ENCODE measurements around the gene GLTPD2.

The GLTPD2 gene

DNA sequence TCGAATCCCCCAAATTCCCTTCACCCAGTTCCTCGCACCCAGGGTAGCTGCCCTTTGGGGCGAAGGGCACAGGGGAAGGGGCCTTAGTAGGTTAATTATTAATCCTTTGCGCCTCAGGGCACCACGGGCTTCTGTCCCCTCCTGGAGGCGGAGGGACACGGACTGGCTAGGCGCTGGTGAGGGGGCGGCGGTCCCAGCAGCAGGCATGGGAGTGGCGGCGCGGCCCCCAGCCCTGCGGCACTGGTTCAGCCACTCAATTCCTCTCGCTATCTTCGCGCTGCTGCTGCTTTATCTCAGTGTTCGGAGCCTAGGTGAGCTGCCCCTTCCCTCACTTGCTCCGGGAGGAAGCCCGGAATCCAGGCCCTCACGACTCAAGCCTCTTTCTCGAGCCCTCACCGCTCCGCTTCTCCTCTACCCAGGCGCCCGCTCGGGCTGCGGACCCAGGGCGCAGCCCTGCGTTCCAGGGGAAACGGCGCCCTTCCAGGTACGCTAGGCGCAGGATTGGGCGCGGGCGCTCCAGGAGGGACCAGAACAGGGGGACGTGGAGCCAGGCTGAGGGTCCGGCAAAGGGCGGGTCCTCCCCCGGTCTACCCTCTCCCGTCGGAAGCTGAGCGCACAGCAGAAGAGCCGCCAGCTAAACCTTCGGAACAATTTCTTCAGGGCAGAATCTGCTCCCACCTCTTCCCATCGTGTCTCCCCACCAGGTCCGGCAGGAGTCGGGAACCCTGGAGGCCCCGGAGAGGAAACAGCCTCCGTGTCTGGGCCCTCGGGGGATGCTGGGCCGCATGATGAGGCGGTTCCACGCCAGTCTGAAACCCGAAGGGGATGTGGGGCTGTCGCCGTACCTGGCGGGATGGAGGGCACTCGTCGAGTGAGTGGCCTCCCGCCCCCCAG lies at the start of gene GLTPD2:
Gene GLTPD2, plus strand, starts transcription at position 158 of the 894 bp plus-strand sequence. Its CDS starts 48 bp downstream, at position 206.
- DNase-seq: no peak

GRCh38 chr17:4739122-4740024 lies 49.4 kb upstream of the GLTPD2 start, which contains the start of the genes CXCL16 and ZMYND15:
Gene CXCL16 (minus strand): TSS chr17:4739928. CDS start chr17:4739339, 589 bp downstream.
Gene ZMYND15 (plus strand): TSS chr17:4739833. CDS start chr17:4740549, 716 bp downstream.
- no peak for DNase-seq

- no peak for DNase-seq
These were observed 48.8 kb upstream of the GLTPD2 start for GRCh38 chr17:4740025-4740351.

GRCh38 chr17:4740584-4740983 lies 48.2 kb upstream of the GLTPD2 start:
- DNase-seq: no peak

DNA sequence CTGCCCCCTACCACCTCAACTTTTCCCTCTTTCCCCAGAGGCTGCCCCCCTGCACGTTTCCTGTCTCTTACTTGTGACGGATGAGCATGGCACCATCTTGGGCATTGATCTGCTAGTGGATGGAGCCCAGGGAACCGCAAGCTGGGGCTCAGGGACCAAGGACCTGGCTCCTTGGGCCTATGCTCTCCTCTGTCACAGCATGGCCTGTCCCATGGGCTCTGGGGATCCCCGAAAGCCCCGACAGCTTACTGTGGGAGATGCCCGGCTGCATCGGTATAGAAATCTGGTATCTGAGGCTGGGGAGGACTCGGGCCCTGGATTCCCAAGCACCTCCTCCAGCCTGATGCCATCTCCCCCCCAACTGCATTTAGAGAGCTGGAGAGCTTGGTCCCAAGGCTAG lies 47.2 kb upstream of the GLTPD2 start:
- no peak for DNase-seq

DNA sequence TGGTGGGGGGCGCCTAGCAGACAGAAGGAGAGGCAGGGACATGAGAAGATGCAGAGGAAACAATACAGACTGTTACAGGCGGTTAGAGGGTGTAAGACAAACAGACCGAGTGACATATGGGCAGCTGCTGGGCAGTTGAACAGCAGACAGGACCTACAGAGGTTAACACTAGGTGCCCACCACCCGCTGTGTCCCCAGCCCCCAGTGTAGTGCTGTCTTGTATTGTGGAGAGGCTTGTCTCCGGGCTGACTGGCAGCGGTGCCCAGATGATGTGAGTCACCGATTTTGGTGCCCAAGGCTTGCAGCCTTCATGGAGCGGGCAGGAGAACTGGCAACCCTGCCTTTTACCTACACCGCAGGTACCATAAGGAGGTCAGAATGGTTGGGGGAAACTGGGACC lies 46.6 kb upstream of the GLTPD2 start:
- DNase-seq: no peak

- DNase-seq: no peak
These were observed 46.1 kb upstream of the GLTPD2 start for GRCh38 chr17:4742629-4743028.

GRCh38 chr17:4743216-4743615 lies 45.5 kb upstream of the GLTPD2 start:
- no peak for DNase-seq

GRCh38 chr17:4743898-4744297 lies 44.9 kb upstream of the GLTPD2 start:
- DNase-seq: no peak

GRCh38 chr17:4744999-4745969 lies 43.5 kb upstream of the GLTPD2 start:
- DNase-seq: no peak

DNA sequence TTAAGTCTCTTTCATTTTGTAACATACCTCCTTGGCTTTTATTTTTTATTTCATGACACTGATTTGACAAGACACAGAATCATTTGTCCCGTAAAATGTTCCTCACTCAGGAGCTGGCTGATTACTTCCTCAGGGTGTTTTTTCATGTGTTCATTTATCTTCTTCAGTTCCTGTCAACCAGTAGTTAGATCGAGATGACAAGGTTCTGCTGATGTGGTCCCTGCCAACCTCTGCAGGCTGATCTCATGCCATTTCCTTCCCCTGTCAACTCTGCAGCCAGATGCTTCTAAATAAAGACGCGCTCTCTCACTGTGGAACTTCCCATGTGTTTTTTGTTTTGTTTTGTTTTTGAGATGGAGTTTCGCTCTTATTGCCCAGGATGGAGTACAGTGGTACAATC lies 40.9 kb upstream of the GLTPD2 start:
- peak; percentile 81 for DNase-seq

DNA sequence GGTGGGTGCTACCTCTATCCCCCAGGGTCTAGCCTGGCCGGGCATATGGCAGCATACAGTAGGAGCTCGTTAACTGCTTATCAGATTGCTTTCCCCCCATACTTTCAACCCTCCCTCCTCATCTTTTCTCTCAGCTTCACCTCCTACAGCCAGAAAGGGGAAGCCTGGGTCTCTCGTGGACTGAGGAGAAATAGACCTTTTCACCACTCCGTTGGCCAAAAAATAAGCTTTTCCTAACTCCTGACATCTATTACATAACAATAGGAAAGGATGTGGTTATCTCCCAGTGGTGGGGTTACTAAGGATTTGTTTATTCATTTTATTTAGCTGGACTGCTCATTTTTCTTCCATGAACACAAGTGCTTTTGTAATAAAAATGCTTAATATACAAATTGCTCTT lies 40.1 kb upstream of the GLTPD2 start:
- peak; percentile 44 for DNase-seq

- DNase-seq: no peak
These were observed 38.2 kb upstream of the GLTPD2 start for GRCh38 chr17:4750606-4751005.

DNA sequence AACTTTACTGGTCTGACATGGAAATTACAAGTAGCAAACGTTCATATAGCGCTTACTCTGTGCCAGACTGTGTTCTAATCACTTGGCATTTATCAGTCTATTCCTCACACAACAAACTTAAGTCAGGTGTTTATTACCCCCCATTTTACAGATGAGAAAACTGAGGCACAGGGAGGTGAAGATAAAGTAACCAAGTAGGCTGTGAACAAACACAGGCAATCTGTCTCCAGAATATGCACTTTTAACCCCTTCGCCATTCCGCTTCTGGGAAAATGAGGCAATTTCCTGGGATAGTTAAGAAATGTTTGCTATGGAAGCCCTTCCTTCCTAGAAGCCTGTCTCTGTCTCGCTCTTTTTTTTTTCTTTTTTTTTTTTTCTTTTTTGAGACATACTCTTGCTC lies 36.8 kb upstream of the GLTPD2 start:
- DNase-seq: peak; percentile 83

GRCh38 chr17:4753392-4753791 lies 35.4 kb upstream of the GLTPD2 start:
- no peak for DNase-seq

DNA sequence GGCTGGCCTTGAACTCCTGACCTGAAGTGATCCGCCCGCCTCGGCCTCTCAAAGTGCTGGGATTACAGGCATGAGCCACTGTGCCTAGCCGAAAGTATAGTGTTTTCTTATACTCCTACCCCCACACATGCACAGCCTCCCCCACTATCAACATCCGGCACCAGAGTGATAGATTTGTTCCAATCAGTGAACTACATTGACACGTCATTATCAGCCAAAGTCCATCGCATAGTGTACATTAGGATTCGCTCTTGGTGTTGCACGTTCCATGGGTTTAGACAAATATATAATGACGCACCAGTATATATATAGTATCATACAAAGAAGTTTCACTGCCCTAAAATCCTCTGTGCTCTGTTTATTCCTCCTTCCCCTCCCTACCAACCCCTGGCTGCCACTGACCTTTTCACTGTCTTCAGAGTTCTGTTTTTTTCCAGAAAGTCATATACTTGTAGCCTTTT lies 29.0 kb upstream of the GLTPD2 start:
- peak; percentile 94 for DNase-seq

GRCh38 chr17:4764595-4764994 lies 24.2 kb upstream of the GLTPD2 start:
- peak; percentile 91 for DNase-seq

DNA sequence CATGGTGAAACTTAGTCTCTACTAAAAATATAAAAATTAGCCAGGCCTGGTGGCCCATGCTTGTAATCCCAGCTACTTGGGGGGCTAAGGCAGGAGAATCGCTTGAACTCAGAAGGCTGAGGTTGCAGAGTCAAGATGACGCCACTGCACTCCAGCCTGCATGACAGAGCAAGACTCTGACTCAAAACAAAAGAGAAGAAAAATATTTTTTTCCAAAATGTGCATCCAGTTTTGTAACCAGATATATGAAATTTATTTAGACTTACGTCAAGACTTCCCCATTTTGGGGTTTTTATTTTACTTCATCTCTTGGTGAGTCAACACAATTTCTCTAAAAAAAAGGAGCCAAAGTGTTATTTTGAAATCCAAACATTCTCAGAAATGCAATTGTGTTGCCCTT lies 22.6 kb upstream of the GLTPD2 start:
- peak; percentile 94 for DNase-seq

DNA sequence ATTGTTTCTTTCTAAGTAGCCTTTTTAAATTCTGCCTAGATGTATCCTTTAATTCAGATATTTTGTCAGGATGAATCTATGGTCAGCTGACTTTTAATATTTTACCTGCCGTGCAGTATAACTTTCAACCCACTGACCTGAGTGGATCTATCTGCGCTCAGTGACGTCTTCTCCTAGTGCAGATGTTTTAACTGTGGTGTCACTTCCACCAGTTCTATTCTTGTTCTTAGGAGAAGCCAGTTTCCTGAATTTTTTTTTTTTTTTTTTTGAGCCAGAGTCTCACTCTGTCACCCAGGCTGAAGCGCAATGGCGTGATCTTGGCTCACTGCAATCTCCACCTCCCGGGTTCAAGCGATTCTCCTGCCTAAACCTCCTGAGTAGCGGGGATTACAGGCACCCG lies 22.0 kb upstream of the GLTPD2 start:
- DNase-seq: peak; percentile 64

- peak; percentile 71 for DNase-seq
These were observed 20.5 kb upstream of the GLTPD2 start for GRCh38 chr17:4768298-4768697.

GRCh38 chr17:4769628-4770027 lies 19.1 kb upstream of the GLTPD2 start:
- DNase-seq: peak; percentile 31

DNA sequence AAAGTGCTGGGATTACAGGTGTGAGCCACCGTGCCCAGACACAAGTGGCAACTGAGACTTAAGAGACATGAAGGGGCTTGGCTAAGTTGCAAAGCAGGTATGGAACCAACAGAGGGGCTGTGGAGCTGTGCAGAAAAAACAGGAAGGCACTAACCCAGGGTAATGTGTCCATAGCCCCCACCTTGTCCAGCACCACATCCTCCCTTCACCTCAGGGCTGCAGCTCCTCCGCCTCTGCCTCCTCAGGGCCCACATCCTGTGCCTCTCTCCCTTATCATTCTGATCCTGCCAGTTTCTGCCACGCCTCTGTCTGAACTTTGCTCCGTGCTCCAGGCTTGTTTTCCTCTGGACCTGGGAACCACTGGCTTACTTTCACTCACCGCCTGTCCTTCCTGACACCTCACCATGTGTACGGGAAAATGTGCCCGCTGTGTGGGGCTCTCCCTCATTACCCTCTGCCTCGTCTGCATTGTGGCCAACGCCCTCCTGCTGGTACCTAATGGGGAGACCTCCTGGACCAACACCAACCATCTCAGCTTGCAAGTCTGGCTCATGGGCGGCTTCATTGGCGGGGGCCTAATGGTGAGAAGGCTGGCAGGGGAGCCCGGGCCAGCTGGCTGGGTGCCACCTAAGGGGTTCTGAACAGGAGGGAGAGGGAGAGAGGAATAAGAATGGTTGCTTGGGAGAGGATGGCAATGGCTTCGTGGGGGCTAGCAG lies 17.1 kb upstream of the GLTPD2 start, which contains the start of gene TM4SF5:
Gene TM4SF5, plus strand, starts transcription at position 368 of the 716 bp plus-strand sequence. Its CDS starts 37 bp downstream, at position 405.
- DNase-seq: no peak
